Measurements from ENCODE around the gene EHD4. TPM values are rescaled to one million over a fixed set of nuclear protein-coding genes. Genes with fewer than 3 reads are reported as not detected.

Gene EHD4
- polyA plus RNA-seq, 1 of the 3 experiments (the other 2 are of a cell fraction), result 17.5 TPM

GRCh38 chr15:41961001-41961518 lies 11.3 kb downstream of the EHD4 start:
- Histone ChIP-seq H3K9me3 (no peaks in the 10 kb centered on the region), H3K36me3 (replicated peaks in 1 of 2; ENCODE audit: control insufficient read depth in 1 of 2, insufficient read depth in 2 of 2, low read length in 1 of 2) (peaks cover 0 to 3% of the 10 kb centered on the region in 2 experiments), H3K9ac (no peak overlapping the region), H3K9me2 (no peaks in the 10 kb centered on the region), H4K20me1 (ENCODE audit: insufficient read depth) (no peaks in the 10 kb centered on the region), H3K4me1 (ENCODE audit: control insufficient read depth in 1 of 2, insufficient read depth in 2 of 2, low read depth in 1 of 2, low read length in 1 of 2) (peaks cover under 1 to 10% of the 10 kb centered on the region in 2 experiments; a peak in 2 of 4 replicates), H3K27ac (ENCODE audit: low read depth in 2 of 2, low read length in 1 of 2) (peak overlapping the region in 1 of 2 experiments; percentile 24; a peak in 2 of 4 replicates), H3K27me3 (ENCODE audit: insufficient read depth) (no peaks in the 10 kb centered on the region), H3K79me2 (ENCODE audit: insufficient read depth) (peaks cover 72% of the 10 kb centered on the region), H3F3A (replicated peaks; ENCODE audit: insufficient read depth) (peaks cover 11% of the 10 kb centered on the region), H3K4me2 (no peak overlapping the region; the same call in 1 of the 2 replicates), H2AFZ (ENCODE audit: low read depth) (no peak overlapping the region), H3K4me3 (ENCODE audit: low read depth in 2 of 2, low read length in 1 of 2) (no peak overlapping the region)
- CTCF ChIA-PET, result interaction anchor here (0.9 to 2.6 kb wide), 2 partner anchors 11 to 28 kb away, joined by 3 to 8 read pairs; no protein-coding TSS in a partner anchor
- POLR2A ChIA-PET, result no interaction called here
- WGBS (ENCODE audit: low lambda C conversion rate), result 55% methylated on average over 2 of the region's 2 CpGs
- TF ChIP-seq SMC3 (IDR thresholded peaks at IDR 0.05; ENCODE audit: low read depth, low read length), result no peak
- no peak for TF ChIP-seq MEF2A (IDR thresholded peaks at IDR 0.05; ENCODE audit: borderline replicate concordance, low read depth)
- no peak for TF ChIP-seq POLR2AphosphoS5 (IDR thresholded peaks at IDR 0.05; ENCODE audit: low read depth, low read length)
- TF ChIP-seq FOXM1 (IDR thresholded peaks at IDR 0.05; ENCODE audit: low read depth), result no peak
- no peak for TF ChIP-seq GATA2 (CRISPR knock-in tag; IDR thresholded peaks at IDR 0.05)
- TF ChIP-seq USF2 (IDR thresholded peaks at IDR 0.05; ENCODE audit: borderline replicate concordance, low read depth, low read length), result no peak
- no peak for TF ChIP-seq GABPA (IDR thresholded peaks at IDR 0.05; ENCODE audit: low read depth)
- no peak for TF ChIP-seq TAF1 (IDR thresholded peaks at IDR 0.05; ENCODE audit: borderline replicate concordance, low read depth, low read length)
- no peak for TF ChIP-seq SIN3A (IDR thresholded peaks at IDR 0.05; ENCODE audit: borderline replicate concordance, low read depth, low read length)
- no peak for TF ChIP-seq NFIC (IDR thresholded peaks at IDR 0.05; ENCODE audit: borderline replicate concordance)
- TF ChIP-seq CHD2 (IDR thresholded peaks at IDR 0.05; ENCODE audit: low read length, partially characterized antibody), result no peak
- no peak for TF ChIP-seq IRF3 (IDR thresholded peaks at IDR 0.05; ENCODE audit: low read depth, low read length)
- no peak for TF ChIP-seq TCF12 (IDR thresholded peaks at IDR 0.05)
- no peak for TF ChIP-seq PBX3 (IDR thresholded peaks at IDR 0.05)
- TF ChIP-seq ELF1 (IDR thresholded peaks at IDR 0.05), result no peak
- no peak for TF ChIP-seq EZH2phosphoT487 (IDR thresholded peaks at IDR 0.05; ENCODE audit: borderline replicate concordance, low read depth)
- TF ChIP-seq TEAD4 (IDR thresholded peaks at IDR 0.05; ENCODE audit: borderline replicate concordance, insufficient read depth), result no peak
- TF ChIP-seq FOSL2 (IDR thresholded peaks at IDR 0.05; ENCODE audit: borderline replicate concordance, low read depth), result no peak
- DNase-seq, result no peak

Data from SK-N-SH (cell line).